NAMALWA (cell line): Measurements from ENCODE around the gene TGFBI.

Experiments used
- DNase-seq: peaks from one replicate; pipeline ENCODE4 v3.0.0-alpha.2; 2015; ENCODE audit warnings: low spot score

The TGFBI gene

DNA sequence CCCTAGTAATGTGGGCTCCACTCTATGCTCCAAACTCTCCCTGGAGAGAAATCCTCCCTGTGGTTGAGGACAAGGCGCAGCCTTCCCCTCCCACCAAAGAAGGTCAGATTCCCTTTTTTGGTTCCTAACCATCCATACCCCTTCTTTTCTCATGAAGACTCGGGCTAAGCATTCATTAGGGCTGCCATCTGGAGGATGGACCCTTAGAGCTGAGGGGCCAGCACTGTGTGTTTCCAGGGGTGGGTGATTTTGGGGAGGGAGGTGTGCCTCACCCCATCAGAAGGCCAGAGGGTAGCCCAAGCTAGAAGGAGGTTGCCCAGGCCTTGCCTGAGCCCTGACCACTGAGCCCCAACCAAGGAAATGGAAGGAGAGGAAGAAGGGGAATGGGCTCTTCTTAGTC, 36.8 kb downstream of the TGFBI start:
- no peak for DNase-seq

DNA sequence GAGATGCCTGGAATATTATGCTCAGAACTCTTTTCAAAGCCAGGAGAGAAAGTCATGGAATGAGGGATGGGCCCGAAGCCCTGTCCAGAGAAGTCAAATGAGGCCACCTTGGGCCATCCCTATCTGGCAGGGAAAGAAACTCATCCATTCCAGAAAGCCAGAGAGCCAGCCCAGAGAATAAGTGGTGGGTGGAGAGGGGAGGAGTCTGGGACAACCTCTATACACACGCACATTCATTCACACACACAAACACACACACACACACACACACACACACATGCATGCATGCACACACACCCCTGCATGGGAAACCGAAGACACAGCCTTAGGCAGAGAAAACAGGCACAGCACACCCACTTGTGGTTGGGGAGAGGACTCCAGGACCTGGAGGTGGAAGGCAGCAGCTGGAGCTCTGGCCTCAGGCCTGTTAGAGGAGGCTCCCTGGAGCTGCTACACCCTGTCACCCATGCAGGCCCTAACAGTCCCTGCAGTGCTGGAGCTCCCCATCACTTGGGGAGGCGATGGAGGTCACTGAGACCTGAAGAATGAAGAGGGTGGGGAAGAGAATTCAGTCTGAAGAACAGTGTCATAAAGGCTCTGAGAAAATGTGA, 38.0 kb downstream of the TGFBI start:
- DNase-seq = no peak

DNA sequence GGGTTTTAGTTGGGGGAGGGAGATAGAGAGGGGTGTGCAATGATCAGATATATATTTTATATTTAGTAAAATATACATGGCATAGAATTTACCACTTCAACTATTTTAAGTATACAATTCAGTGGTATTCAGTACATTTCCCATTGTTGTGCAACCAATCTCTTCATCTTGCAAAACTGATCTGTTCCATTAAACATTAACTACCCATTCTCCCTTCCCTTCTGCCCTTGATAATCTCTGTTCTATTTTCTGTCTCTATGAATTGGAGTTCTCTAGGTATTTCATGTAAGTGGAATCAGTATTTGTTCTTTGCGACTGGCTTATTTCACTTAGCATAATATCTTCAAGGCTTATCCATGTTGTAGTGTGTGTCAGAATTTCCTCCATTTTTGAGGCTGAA, 38.6 kb downstream of the TGFBI start:
- no peak for DNase-seq

- DNase-seq = no peak
Observed at GRCh38 chr5:136070486-136071285, 41.9 kb downstream of the TGFBI start.

- peak; percentile 14 for DNase-seq
Observed at GRCh38 chr5:136073714-136074529, 45.1 kb downstream of the TGFBI start.

DNA sequence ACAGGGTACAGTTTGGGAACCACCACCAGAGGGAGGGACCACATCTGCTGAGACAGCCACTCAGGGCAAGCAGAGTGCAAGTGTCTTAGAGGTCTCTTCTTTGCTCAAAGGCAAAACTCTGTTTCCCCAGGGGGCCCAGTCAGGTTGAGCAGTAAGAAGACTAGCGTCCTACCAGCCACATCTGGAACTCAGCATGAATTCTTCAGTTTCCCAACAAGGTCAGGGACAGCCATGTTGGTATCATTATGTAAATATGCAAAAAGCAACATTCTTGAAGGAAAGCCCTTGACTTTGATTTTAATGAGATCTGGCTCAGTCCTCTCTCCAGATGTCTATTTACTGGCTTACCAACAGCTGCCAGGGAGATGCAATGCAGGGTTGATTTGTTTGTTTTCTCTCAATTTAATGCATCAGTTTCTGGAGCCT, 46.7 kb downstream of the TGFBI start:
- DNase-seq = no peak

GRCh38 chr5:136076067-136076466, 47.3 kb downstream of the TGFBI start:
- DNase-seq = no peak

GRCh38 chr5:136076881-136077445, 48.2 kb downstream of the TGFBI start:
- no peak for DNase-seq

- no peak for DNase-seq
Observed at GRCh38 chr5:136079195-136079985, 50.6 kb downstream of the TGFBI start.

DNA sequence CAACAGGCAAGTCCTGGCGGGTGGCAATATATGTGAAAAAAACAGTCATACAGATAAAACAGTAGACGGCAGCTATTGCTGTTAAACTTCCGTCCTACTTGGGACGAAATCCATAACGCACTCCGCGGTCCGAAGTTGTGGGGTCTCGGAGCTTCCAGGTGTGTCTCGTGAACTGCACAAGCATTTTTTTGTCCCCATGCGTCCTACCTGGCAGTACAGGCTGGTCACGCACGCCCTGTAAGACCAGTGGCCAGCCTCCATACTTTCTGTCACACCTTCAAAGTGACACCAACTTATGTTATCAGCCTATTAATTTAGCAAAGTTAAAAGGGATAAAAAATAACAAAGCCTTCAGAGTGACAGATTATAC, 51.3 kb downstream of the TGFBI start:
- no peak for DNase-seq

GRCh38 chr5:136080483-136081216, 51.9 kb downstream of the TGFBI start:
- peak; percentile 52 for DNase-seq

DNA sequence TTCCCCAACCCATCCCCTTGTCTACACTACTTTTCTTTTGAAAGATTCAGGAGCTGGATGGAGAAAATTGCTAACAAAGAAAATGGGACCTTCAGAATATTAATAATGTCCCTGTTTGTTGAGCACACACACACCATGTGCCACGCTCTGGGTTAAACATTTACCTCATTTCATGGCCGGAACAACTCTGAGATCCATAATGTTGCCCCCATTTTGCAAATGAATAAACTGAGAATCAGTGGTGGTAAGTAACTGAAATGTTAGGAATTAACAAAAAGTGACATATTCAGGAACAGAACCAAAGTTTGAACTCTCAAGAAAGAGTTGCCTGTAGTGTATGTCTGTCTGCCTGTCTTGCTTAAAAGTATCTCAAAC, 52.4 kb downstream of the TGFBI start:
- DNase-seq = no peak

DNA sequence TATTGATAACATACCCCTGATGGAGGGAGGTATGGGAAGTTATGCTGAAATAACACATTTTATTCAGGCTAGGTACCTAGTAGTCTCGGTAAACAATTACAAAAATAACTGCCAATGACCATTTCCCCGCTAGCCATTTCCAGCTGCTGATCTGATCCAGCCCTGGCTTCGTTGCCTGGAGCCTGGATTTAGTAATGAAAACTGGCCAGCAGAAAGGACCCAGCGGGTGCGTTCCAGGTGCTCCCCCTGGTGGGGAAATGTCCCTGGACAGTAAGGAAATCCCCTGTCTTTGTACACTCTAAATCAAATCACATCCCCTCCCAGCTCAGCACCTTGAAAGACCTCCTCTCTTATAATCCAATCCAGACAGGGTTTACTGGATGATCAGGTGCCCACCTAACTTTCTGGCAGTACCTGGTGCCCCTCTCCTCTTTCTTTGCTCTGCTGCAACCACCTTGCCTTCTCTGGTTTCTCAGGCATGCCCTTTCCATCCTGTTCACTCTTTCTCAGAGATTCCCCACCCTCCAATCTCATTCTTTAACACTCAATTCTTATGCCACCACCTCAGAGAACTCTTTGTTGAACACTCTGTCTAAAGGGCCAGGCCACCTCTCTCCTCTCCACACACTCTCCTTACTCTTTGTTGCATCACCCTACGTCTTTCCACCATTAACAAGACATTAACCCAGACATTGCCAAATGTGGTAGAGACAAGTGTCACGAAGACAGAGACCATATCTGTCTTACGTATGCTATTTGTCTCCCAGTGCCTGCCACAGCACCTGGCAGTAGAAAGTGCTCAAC, 53.8 kb downstream of the TGFBI start:
- peak; percentile 56 for DNase-seq

- no peak for DNase-seq
Observed at GRCh38 chr5:136084698-136085097, 55.9 kb downstream of the TGFBI start.

- no peak for DNase-seq
Observed at GRCh38 chr5:136086783-136087566, 58.2 kb downstream of the TGFBI start.

DNA sequence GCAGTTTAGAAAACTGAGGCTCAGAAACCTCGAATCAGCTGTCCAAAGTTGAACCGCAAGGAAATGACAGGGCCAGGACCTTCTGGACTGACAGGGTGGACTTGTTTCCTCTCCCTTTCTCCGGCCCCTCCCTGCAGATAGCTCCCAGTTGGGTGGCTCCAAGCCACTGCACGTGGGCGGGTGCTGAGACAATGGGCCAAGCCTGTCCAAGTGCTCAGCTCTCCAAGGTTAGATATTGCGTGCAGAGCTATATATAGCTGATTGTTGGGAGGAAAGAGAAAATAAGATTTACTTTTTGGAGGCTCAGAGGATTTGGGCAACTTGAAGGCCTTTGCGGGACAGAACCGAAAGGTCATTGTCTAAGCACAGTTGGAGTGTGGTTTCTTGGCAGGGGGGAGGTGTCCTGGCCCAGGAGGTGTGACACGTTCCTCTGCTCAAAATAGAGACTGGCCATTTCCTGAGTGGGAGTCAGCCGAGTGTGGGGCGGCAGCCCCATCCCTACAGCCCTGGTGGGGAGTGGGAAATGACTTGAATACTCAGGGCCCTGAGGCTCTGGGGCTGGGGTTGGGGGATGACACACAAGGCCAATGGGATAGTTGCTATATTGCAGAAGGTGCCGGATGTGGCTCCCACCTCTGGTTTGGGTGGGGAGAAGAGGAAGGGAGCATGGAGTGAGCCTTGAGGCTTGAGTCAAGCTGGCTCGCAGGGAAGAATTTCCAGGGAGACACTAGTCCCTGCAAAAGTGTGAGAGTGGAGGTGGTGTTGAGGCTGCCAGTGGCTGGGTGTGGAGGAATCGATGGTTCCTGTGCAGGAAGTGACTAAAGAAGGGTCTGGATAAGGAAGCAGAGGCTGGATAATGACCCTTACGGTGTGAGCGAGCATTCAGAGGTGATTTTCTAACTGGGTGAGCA, 59.4 kb downstream of the TGFBI start:
- DNase-seq = no peak

GRCh38 chr5:136089791-136090190, 61.0 kb downstream of the TGFBI start:
- no peak for DNase-seq

- DNase-seq = no peak
Observed at GRCh38 chr5:136090319-136090718, 61.5 kb downstream of the TGFBI start.
